ENCODE results near the gene KRTAP10-11. TPM values are rescaled to one million over a fixed set of nuclear protein-coding genes. Genes with fewer than 3 reads are reported as not detected.
"Not testable (repeated sequence)": the region's sequence is repeated elsewhere in the genome, so short reads cannot be mapped to it uniquely, and the experiment has no call there.

KRTAP10-11 gene
- total and polyA plus RNA-seq, 10 donors, result not detected

DNA sequence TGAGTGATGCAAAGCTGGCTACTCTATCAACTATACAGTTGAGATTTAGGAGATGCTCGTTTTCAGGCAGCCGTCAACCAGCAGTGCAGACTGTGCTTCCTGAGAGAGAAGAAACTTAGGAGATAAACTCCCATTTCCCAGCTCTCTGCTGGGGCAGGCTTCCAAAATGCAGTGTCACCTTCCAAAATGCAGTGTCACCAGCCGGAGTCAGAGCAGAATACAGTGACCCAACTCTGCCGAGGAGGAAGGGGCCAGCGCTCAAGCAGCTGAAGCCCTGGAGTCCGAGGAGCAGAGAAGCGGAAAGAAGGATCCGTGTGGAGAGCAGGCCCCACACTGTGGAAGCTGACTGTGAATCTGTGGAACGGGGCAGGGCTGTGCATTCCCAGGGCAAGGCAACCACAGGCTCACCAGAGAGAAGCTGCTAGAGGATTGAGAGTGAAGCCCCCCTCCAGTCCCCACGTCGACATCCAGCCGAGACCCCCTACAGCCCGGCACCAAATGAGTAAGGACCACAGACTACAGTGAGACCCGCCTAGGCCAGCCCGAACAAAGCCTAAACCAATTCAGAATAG is 36.5 kb downstream of the KRTAP10-11 start:
- H3K9me3 ChIP-seq, result no peaks in the 10 kb centered on the region
- H3K27ac ChIP-seq, result no peak overlapping the region
- no peak overlapping the region for H3K4me3 ChIP-seq
- WGBS, 5 donors, result 78 to 86% (median 79%) methylated on average over 15 of the region's 15 CpGs
- DNase-seq, result no peak
- peaks cover 0 to 16% (median 0%) of the 10 kb centered on the region in 7 donors for H3K27me3 ChIP-seq (replicated peaks in 1 of 7)
- H3K36me3 ChIP-seq, result no peaks in the 10 kb centered on the region
- no peak for TF ChIP-seq POLR2A (IDR thresholded peaks at IDR 0.05)
- no peak for TF ChIP-seq POLR2AphosphoS5 (IDR thresholded peaks at IDR 0.05)
- TF ChIP-seq, protein P1, sequence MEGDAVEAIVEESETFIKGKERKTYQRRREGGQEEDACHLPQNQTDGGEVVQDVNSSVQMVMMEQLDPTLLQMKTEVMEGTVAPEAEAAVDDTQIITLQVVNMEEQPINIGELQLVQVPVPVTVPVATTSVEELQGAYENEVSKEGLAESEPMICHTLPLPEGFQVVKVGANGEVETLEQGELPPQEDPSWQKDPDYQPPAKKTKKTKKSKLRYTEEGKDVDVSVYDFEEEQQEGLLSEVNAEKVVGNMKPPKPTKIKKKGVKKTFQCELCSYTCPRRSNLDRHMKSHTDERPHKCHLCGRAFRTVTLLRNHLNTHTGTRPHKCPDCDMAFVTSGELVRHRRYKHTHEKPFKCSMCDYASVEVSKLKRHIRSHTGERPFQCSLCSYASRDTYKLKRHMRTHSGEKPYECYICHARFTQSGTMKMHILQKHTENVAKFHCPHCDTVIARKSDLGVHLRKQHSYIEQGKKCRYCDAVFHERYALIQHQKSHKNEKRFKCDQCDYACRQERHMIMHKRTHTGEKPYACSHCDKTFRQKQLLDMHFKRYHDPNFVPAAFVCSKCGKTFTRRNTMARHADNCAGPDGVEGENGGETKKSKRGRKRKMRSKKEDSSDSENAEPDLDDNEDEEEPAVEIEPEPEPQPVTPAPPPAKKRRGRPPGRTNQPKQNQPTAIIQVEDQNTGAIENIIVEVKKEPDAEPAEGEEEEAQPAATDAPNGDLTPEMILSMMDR (IDR thresholded peaks at IDR 0.05 in 8 of 11, conservative IDR thresholded peaks at IDR 0.05 in 3 of 11), result no peak
- intact Hi-C loops (cut with DNase I; ENCODE audit: low total_unique reads), result no loop called here
- H3K4me1 ChIP-seq, result no peaks in the 10 kb centered on the region

DNA sequence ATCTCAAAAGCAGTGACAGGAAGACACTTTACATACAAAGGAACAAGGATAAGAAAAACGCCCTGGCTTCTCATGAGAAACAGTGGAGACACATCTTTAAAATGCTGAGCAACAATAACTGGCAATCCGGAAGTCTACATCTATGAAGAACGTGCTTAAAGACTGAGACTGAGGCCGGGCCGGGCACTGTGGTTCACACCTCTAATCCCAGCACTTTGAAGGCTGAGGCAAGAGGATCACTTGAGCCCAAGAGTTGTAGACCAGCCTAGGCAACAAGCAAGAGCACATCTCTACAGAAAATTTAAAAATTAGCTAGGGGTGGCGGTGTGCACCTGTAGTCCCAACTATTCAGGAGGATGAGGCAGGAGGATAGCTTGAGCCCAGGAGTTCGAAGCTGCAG is 37.9 kb downstream of the KRTAP10-11 start:
- DNase-seq, result no peak
- Histone ChIP-seq H3K4me1 (no peaks in the 10 kb centered on the region), H3K27ac (no peak overlapping the region)

DNA sequence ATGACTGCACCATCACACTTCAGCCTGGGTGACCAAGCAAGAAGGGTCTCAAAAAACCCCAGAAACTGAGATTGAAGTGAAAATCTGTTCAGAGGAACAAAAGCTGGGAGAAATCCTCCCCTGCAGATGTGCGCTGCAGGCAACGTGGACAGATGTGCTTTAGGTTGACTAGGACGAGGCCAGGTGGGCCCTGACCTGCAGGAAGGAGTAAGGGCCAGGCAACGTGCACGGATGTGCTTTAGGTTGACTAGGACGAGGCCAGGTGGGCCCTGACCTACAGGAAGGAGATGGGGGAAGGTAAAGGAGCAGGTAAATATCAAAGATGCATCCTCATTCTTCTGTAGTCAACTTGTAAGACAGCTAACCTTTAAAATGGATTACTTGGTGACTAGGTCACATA is 38.3 kb downstream of the KRTAP10-11 start:
- intact Hi-C loops (cut with DNase I; ENCODE audit: low total_unique reads), result no loop called here
- Histone ChIP-seq H3K27me3 (replicated peaks in 1 of 7) (peaks cover 0 to 30% (median 0%) of the 10 kb centered on the region in 7 donors), H3K36me3 (no peaks in the 10 kb centered on the region), H3K4me1 (no peaks in the 10 kb centered on the region), H3K9me3 (no peaks in the 10 kb centered on the region), H3K4me3 (no peak overlapping the region), H3K27ac (no peak overlapping the region)
- no peak for DNase-seq
- 59 to 79% (median 74%) methylated on average over 6 of the region's 6 CpGs for WGBS, 5 donors
- TF ChIP-seq POLR2AphosphoS5 (IDR thresholded peaks at IDR 0.05) (no peak), POLR2A (IDR thresholded peaks at IDR 0.05) (no peak)
- TF ChIP-seq, protein P1 (IDR thresholded peaks at IDR 0.05 in 8 of 11, conservative IDR thresholded peaks at IDR 0.05 in 3 of 11), result no peak

More for the DNA sequence above, 37.9 kb downstream of the KRTAP10-11 start:
- intact Hi-C loops (cut with DNase I; ENCODE audit: low total_unique reads), result no loop called here
- Histone ChIP-seq H3K27me3 (replicated peaks in 1 of 7) (peaks cover 0 to 30% (median 0%) of the 10 kb centered on the region in 7 donors), H3K36me3 (no peaks in the 10 kb centered on the region), H3K9me3 (no peaks in the 10 kb centered on the region), H3K4me3 (no peak overlapping the region)
- WGBS, 5 donors, result 70 to 83% (median 79%) methylated on average over 7 of the region's 7 CpGs
- TF ChIP-seq, protein P1 (IDR thresholded peaks at IDR 0.05 in 8 of 11, conservative IDR thresholded peaks at IDR 0.05 in 3 of 11), result no peak
- TF ChIP-seq POLR2AphosphoS5 (IDR thresholded peaks at IDR 0.05) (no peak), POLR2A (IDR thresholded peaks at IDR 0.05) (no peak)

DNA sequence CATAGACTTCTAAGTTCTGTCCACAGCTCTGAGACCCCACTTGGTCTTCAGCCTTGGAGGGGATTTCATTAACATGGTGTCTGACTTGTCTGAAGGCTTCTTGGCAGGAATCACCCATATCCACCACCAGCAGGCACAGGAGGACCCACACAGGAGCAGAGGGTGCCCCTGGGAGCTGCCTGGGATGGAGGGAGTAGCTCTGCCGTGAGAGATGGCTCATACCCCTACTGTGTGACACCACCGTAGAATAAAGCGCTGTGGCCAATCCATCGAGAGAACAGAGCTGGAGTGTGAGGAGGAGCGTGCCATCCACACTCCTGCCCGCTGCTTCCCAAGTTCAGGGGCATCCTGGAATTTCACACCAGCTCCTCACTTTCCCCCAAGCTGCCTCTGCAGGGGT is 38.8 kb downstream of the KRTAP10-11 start:
- DNase-seq, result not testable (repeated sequence)

More for the DNA sequence above, 38.8 kb downstream of the KRTAP10-11 start:
- H3K27ac ChIP-seq; H3K36me3 ChIP-seq; intact Hi-C loops (cut with DNase I; ENCODE audit: low total_unique reads); H3K4me3 ChIP-seq; H3K9me3 ChIP-seq; H3K4me1 ChIP-seq: not testable (repeated sequence)
- H3K27me3 ChIP-seq (replicated peaks in 1 of 7), result peaks cover 0 to 30% (median 0%) of the 10 kb centered on the region in 7 donors
- WGBS, 5 donors, result 73 to 92% (median 82%) methylated on average over 5 to 6 of the region's 6 CpGs

Data from spleen (tissue), 11 donors.